Measurements from ENCODE around the gene SLC10A6.

DNA sequence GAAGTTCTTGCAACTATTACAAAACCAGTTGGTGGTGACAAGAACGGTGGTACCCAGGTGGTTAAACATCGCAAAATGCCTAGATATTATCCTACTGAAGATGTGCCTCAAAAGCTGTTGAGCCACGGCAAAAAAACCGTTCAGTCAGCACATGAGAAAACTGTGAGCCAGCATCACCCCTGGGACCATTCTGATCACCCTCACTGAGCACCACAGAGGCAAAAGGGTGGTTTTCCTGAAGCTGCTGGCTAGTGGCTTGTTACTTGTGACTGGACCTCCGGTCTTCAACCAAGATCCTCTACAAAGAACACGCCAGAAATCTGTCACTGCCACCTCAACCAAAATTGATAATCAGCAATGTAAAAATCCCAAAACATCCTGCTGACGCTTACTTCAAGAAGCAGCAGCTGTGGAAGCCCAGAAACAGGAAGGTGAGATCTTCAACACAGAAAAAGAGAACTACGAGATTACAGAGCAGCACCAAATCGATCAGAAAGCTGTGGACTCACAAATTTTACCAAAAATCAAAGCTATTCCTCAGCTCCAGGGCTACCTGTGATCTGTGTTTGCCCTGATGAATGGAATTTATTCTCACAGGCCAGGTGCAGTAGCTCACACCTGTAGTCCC is 21.4 kb upstream of the SLC10A6 start:
- TF ChIP-seq, protein P1, sequence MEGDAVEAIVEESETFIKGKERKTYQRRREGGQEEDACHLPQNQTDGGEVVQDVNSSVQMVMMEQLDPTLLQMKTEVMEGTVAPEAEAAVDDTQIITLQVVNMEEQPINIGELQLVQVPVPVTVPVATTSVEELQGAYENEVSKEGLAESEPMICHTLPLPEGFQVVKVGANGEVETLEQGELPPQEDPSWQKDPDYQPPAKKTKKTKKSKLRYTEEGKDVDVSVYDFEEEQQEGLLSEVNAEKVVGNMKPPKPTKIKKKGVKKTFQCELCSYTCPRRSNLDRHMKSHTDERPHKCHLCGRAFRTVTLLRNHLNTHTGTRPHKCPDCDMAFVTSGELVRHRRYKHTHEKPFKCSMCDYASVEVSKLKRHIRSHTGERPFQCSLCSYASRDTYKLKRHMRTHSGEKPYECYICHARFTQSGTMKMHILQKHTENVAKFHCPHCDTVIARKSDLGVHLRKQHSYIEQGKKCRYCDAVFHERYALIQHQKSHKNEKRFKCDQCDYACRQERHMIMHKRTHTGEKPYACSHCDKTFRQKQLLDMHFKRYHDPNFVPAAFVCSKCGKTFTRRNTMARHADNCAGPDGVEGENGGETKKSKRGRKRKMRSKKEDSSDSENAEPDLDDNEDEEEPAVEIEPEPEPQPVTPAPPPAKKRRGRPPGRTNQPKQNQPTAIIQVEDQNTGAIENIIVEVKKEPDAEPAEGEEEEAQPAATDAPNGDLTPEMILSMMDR (conservative IDR thresholded peaks at IDR 0.05; ENCODE audit: low read length) = no peak
- no peak for TF ChIP-seq EZH2phosphoT487 (IDR thresholded peaks at IDR 0.05; ENCODE audit: borderline replicate concordance, low read depth, low read length)

Data from OCI-LY7 (cell line).